AG09309 (cell line): Measurements from ENCODE around the gene CCDC69.

Source experiments
- DNase-seq: peaks from one replicate; pipeline ENCODE4 v3.0.0-alpha.2; 2010; ENCODE audit warnings: low read depth
- H3K4me3 ChIP-seq: 2 replicates; pipeline ENCODE4 v1.5.1; 2011; ENCODE audit warnings: mild to moderate bottlenecking, low read depth, low read length, moderate library complexity; ENCODE audit not compliant: control insufficient read depth
- CTCF ChIP-seq: IDR thresholded peaks from 2 replicates; pipeline ENCODE4 v1.5.1; 2011; ENCODE audit warnings: mild to moderate bottlenecking, low read depth, low read length, inconsistent platforms; ENCODE audit not compliant: insufficient read depth, control insufficient read depth; ENCODE audit errors: missing control alignments

CCDC69 gene

GRCh38 chr5:151159649-151160373 lies 64.1 kb downstream of the CCDC69 start:
- no peak for DNase-seq
- no peak overlapping the region for H3K4me3 ChIP-seq
- no peak for TF ChIP-seq CTCF

- peak overlapping the region; percentile 88 for H3K4me3 ChIP-seq
- no peak for TF ChIP-seq CTCF
- no peak for DNase-seq
These were observed 65.6 kb downstream of the CCDC69 start for GRCh38 chr5:151158287-151158661.

DNA sequence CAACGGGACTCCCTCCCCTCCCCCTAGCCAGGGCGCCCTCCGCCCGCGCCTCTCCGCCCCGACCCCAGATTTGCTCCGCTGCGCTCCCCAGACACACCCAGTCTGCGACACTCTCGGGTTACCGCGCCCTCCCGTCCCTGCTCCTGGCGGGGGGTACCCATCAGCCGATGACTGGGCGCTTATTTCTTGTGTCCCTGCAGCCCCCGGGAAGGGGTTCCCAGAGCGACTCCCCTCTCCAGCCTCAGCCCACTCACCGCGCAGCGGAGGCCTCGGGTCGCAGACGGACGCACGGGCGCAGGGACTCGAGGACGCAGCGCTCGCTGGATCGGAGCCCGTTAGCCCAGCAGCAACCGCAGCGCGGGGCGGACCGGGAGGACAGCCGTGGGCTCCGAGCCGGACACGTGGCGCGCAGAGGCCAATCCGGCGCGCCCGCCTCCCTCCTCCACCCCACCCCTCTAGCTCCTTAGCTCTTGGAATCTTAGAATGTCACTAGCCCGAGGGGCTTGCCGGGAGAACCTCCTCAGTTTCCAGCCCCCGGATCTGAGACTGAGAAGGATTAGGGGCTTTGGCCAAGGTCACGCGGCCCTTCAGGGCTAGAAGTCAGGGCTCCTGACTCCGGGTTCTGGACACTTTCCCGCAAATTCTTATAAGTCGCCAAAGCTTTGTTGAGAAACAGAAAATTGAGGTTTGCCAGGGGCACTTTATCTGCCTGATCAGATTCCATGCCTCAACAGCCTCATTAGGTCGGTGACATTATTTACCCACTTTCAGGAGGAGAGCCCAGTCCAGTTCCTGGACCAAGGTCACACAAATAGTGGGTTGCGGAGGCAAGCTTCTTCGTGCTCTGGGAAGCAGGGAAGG lies 66.2 kb downstream of the CCDC69 start, which contains the start of gene ANXA6:
TSS of gene ANXA6 (minus strand) at position 354 of the 861 bp plus-strand sequence. CDS start 9,878 bp downstream, outside the sequence.
- peak within 1 kb of the TSS; percentile 88 for H3K4me3 ChIP-seq
- TF ChIP-seq CTCF, result no peak
- DNase-seq, result peak; percentile 27

DNA sequence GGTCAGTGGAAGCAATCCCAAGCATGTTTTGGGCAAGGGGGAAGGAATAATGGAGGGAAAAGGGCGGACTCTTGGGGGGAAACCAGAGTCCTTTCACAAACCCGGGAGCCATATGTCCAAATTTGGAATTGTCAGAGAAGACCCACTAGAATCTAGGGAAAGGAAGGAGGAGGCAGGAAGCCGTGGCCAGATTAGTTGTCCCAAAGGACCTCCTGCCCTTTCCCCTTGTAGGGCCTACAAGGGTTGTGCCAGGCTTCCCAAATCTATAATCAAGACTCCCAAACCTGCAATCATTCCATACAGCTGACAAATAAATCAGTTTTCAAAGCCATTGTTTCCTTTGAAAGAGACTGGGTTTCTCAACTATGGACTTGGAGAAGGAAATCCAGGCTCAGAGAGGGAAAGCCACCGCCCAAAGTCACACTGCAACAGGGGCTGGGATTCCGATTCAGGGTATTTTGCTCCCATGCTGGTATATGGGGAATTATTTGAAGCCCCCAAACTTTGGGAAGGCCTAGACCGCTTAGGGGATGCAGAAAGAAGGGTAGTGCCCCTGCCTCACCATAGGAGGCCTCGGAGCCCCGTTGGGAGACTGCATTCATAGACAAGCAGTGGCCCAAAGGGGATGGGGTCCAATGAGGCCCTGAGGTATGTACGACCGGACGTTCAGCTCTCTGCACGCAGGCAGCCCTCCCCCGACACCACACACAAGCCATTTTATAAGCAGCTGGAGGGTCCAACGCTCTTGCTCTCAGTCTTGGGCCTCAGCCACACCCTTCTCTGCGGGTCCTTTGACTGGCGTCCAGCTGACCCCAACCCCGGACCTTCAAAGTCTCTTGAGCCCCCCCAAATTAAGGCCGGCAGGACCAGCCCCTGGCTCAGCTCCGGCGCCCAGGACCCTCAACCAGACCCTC lies 67.1 kb downstream of the CCDC69 start:
- peak overlapping the region; percentile 88 for H3K4me3 ChIP-seq
- DNase-seq, result no peak
- TF ChIP-seq CTCF, result no peak

GRCh38 chr5:151155775-151156506 lies 68.0 kb downstream of the CCDC69 start:
- peak overlapping the region; percentile 88 for H3K4me3 ChIP-seq
- TF ChIP-seq CTCF, result no peak
- DNase-seq, result no peak
